IPS-18c (cell line): Measurements from ENCODE around the gene SLC2A5.

ENCODE experiments used
- H3K4me3 ChIP-seq: 2 replicates; pipeline ENCODE4 v1.7.0; 2013; ENCODE audit warnings: low read depth, mild to moderate bottlenecking, low read length, moderate library complexity; ENCODE audit not compliant: insufficient read depth
- H3K9me3 ChIP-seq: one replicate; pipeline ENCODE4 v1.6.1; 2013; ENCODE audit warnings: mild to moderate bottlenecking, low read length, moderate library complexity; ENCODE audit not compliant: control insufficient read depth, insufficient read depth

The SLC2A5 gene

GRCh38 chr1:9075022-9075421 is 5.6 kb upstream of the SLC2A5 start:
- H3K4me3 ChIP-seq = no peak overlapping the region
- H3K9me3 ChIP-seq = no peaks in the 10 kb centered on the region

GRCh38 chr1:9073143-9073542 is 3.7 kb upstream of the SLC2A5 start:
- H3K4me3 ChIP-seq = no peak overlapping the region
- H3K9me3 ChIP-seq = no peaks in the 10 kb centered on the region

GRCh38 chr1:9071554-9072235 is 2.3 kb upstream of the SLC2A5 start:
- H3K9me3 ChIP-seq = no peaks in the 10 kb centered on the region
- H3K4me3 ChIP-seq = no peak overlapping the region

GRCh38 chr1:9070486-9070885 is 1.1 kb upstream of the SLC2A5 start:
- no peak overlapping the region for H3K4me3 ChIP-seq
- H3K9me3 ChIP-seq = no peaks in the 10 kb centered on the region

- Histone ChIP-seq H3K4me3 (no peak overlapping the region), H3K9me3 (no peaks in the 10 kb centered on the region)
Measured at GRCh38 chr1:9068981-9069325, 482 bp downstream of the SLC2A5 start.

- no peak overlapping the region for H3K4me3 ChIP-seq
Measured at GRCh38 chr1:9066945-9067807, 2.3 kb downstream of the SLC2A5 start.

GRCh38 chr1:9065213-9065751 is 4.2 kb downstream of the SLC2A5 start:
- no peaks in the 10 kb centered on the region for H3K9me3 ChIP-seq
- no peak overlapping the region for H3K4me3 ChIP-seq

More at GRCh38 chr1:9066945-9067807, 2.3 kb downstream of the SLC2A5 start:
- H3K9me3 ChIP-seq = no peaks in the 10 kb centered on the region

- Histone ChIP-seq H3K9me3 (no peaks in the 10 kb centered on the region), H3K4me3 (no peak overlapping the region)
Measured at GRCh38 chr1:9062846-9063245, 6.6 kb downstream of the SLC2A5 start.

- Histone ChIP-seq H3K4me3 (no peak overlapping the region), H3K9me3 (no peaks in the 10 kb centered on the region)
Measured at GRCh38 chr1:9062021-9062471, 7.4 kb downstream of the SLC2A5 start.

- H3K4me3 ChIP-seq = no peak overlapping the region
Measured at GRCh38 chr1:9061252-9061960, 8.0 kb downstream of the SLC2A5 start.

GRCh38 chr1:9059891-9060744 is 9.3 kb downstream of the SLC2A5 start:
- H3K9me3 ChIP-seq = no peaks in the 10 kb centered on the region
- no peak overlapping the region for H3K4me3 ChIP-seq

More at GRCh38 chr1:9061252-9061960, 8.0 kb downstream of the SLC2A5 start:
- no peaks in the 10 kb centered on the region for H3K9me3 ChIP-seq

GRCh38 chr1:9058465-9058864 is 11.0 kb downstream of the SLC2A5 start:
- Histone ChIP-seq H3K4me3 (no peak overlapping the region), H3K9me3 (no peaks in the 10 kb centered on the region)

- H3K4me3 ChIP-seq = no peak overlapping the region
- no peaks in the 10 kb centered on the region for H3K9me3 ChIP-seq
Measured at GRCh38 chr1:9057851-9058250, 11.6 kb downstream of the SLC2A5 start.

- Histone ChIP-seq H3K4me3 (no peak overlapping the region), H3K9me3 (no peaks in the 10 kb centered on the region)
Measured at GRCh38 chr1:9052272-9053049, 17.0 kb downstream of the SLC2A5 start.

GRCh38 chr1:9051379-9051778 is 18.1 kb downstream of the SLC2A5 start:
- Histone ChIP-seq H3K4me3 (no peak overlapping the region), H3K9me3 (no peaks in the 10 kb centered on the region)

GRCh38 chr1:9050803-9051202 is 18.6 kb downstream of the SLC2A5 start:
- no peak overlapping the region for H3K4me3 ChIP-seq
- no peaks in the 10 kb centered on the region for H3K9me3 ChIP-seq
